Activated naive CD4-positive, alpha-beta T cell treated with anti-CD3 and anti-CD28 coated beads, Interleukin-2, amount 50 U/mL, for 72 hours (primary cell): ENCODE measurements around the gene WNK4. TPM values are rescaled to one million over a fixed set of nuclear protein-coding genes. Genes with fewer than 3 reads are reported as not detected.

Experiments used
- ATAC-seq, 2 donors: fragments of 150-1000 bp; cut with Tn5 transposase; 2 replicates each; pipeline ENCODE4 v1.10.0; 2021; ENCODE audit warnings: mild to moderate bottlenecking in 2 of 2, moderate library complexity in 2 of 2
- DNase-seq, 2 donors: peaks; one replicate each; pipeline ENCODE4 v3.0.0; 2021 to 2022; ENCODE audit warnings: low spot score in 2 of 2
- H3K27ac Mint-ChIP-seq, 2 donors: one replicate each; pipeline ENCODE4 v1.8.0; 2022; ENCODE audit warnings: mild to moderate bottlenecking in 2 of 2, mixed read lengths in 2 of 2
- H3K36me3 Mint-ChIP-seq, 2 donors: one replicate each; pipeline ENCODE4 v1.8.0; 2022; ENCODE audit warnings: mixed read lengths in 2 of 2
- H3K9me3 Mint-ChIP-seq, 2 donors: one replicate each; pipeline ENCODE4 v1.8.0; 2022; ENCODE audit warnings: mixed read lengths in 2 of 2
- total RNA-seq, 2 donors: library from RNA; stranded (reverse); gene quantifications; one replicate each; pipeline ENCODE4 v1.2.3, GENCODE V29; 2022

The WNK4 gene
- total RNA-seq, 2 donors from 2014 or later, result 0.56 to 1.7 TPM

DNA sequence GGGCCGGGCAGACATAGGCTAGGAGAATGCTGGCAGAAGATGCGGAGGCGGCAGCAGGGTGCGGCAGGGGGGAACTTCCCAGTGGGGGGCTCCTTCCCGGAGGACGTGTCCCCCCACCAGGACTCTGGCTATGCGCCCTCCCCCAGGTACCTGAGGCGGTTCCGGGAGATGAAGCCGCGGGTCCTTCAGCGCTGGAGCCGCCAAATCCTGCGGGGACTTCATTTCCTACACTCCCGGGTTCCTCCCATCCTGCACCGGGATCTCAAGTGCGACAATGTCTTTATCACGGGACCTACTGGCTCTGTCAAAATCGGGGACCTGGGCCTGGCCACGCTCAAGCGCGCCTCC, 3.4 kb downstream of the WNK4 start:
- Mint-ChIP-seq H3K27ac (no peak overlapping the region), H3K9me3 (no peaks in the 10 kb centered on the region), H3K36me3 (peaks cover 6 to 22% of the 10 kb centered on the region in 2 donors)
- no peak for ATAC-seq
- DNase-seq, result no peak

DNA sequence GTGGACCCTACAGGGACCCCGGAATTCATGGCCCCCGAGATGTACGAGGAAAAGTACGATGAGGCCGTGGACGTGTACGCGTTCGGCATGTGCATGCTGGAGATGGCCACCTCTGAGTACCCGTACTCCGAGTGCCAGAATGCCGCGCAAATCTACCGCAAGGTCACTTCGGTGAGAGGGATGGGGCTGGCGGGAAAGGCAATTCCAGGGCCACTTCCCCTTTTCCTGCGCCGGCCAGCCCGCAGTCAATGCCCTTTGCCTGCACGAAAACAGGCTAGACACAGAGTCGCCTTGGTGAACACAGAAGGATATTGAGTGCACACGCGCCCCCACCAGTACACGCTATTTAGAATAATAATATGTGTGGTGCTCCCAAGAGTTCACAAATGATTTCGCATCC, 4.0 kb downstream of the WNK4 start:
- no peak for ATAC-seq
- DNase-seq, result no peak
- Mint-ChIP-seq H3K9me3 (no peaks in the 10 kb centered on the region), H3K36me3 (peaks cover 6 to 17% of the 10 kb centered on the region in 2 donors), H3K27ac (no peak overlapping the region)

DNA sequence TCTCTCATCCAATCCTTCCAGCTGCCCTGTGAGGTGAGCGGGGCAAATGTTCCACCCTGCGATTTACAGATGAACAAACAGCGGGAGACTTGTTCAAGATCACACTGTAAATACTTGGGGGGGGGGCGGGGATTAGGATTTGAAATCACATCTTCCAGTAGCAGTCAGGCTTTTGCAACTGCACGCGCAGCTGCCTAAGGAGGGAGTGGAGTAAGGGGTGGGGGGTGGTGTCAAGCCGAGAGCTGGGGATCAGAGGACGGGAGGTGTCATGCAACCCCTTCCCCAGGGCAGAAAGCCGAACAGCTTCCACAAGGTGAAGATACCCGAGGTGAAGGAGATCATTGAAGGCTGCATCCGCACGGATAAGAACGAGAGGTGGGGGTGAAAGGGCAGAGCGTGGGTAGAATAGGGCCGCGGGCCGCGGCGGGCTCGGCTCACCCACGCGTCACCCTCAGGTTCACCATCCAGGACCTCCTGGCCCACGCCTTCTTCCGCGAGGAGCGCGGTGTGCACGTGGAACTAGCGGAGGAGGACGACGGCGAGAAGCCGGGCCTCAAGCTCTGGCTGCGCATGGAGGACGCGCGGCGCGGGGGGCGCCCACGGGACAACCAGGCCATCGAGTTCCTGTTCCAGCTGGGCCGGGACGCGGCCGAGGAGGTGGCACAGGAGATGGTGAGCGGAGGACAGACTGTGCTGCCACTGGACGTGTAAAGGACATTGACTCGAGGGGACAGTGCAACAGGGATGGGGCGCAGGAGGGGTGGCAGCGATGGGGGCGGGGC, 4.6 kb downstream of the WNK4 start:
- Mint-ChIP-seq H3K27ac (no peak overlapping the region), H3K36me3 (peaks cover 6 to 14% of the 10 kb centered on the region in 2 donors), H3K9me3 (no peaks in the 10 kb centered on the region)
- ATAC-seq (no peak), DNase-seq (peak in 1 of 2 donors; percentile 50)

DNA sequence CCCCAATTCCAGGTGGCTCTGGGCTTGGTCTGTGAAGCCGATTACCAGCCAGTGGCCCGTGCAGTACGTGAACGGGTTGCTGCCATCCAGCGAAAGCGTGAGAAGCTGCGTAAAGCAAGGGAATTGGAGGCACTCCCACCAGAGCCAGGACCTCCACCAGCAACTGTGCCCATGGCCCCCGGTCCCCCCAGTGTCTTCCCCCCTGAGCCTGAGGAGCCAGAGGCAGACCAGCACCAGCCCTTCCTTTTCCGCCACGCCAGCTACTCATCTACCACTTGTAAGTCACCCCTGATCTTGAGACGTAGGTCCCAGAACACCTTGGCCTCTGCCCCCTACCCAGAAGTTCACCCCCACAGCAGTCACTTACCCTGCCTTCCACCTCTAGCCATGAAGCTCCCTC, 6.9 kb downstream of the WNK4 start:
- ATAC-seq, result no peak
- DNase-seq, result no peak
- no peak overlapping the region for H3K27ac Mint-ChIP-seq
- peaks cover 6 to 14% of the 10 kb centered on the region in 2 donors for H3K36me3 Mint-ChIP-seq
- no peaks in the 10 kb centered on the region for H3K9me3 Mint-ChIP-seq

DNA sequence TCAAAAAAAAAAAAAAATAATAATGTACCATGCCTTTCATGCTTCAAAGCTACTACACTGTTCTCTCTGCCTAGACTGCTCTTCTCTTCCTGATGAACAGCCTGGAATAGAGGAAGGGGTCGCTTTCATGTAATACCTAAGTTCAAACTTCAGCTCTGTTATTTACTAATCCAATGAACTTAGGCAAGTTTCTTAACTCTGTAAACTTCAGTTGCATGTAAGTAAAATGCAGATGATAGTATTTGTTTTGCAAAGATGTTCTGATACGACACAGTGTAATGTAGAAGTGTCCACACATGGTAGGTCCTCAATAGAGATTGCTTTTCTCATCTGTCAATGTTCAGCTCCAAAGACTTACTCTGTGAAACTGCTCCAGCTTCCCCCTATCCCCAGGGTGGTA, 11.5 kb downstream of the WNK4 start:
- Mint-ChIP-seq H3K27ac (no peak overlapping the region), H3K36me3 (no peaks in the 10 kb centered on the region), H3K9me3 (no peaks in the 10 kb centered on the region)
- DNase-seq, result no peak
- no peak for ATAC-seq

DNA sequence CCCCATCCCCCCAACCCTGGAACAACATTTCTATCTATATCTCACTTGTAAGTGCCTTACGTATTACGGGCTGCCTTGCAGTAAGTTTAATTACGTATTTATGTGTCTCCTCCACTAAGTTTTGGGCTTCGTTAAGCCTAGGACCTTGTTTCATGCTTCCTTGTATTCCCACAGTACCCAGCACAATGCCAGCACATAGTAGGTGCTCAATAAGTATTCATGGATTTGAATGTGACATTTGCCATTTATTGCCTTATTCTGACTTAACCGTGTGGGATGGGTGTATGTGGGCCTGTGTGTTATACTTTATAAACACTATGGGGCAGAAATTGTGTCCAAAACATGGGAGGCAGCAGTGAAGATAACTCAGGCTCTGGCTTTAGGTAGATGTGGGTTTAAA, 12.1 kb downstream of the WNK4 start:
- ATAC-seq, result no peak
- no peaks in the 10 kb centered on the region for H3K9me3 Mint-ChIP-seq
- no peak overlapping the region for H3K27ac Mint-ChIP-seq
- no peaks in the 10 kb centered on the region for H3K36me3 Mint-ChIP-seq
- DNase-seq, result no peak

DNA sequence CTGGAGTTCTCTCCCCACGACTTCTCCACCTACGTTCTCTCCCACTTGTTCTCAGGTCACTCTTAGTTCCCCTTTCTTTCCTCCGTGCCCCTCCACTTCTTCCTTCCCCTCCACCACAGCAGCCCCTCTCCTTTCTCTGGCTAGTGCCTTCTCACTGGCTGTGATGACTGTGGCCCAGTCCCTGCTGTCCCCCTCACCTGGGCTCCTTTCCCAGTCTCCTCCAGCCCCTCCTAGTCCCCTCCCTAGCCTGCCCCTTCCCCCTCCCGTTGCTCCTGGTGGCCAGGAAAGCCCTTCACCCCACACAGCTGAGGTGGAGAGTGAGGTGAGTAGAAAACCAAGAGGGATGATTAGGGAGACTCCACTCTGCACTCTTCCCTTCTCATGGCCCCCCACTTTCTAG, 14.7 kb downstream of the WNK4 start:
- H3K27ac Mint-ChIP-seq, result peak overlapping the region in 1 of 2 donors; percentile 51
- ATAC-seq (no peak), DNase-seq (no peak)
- peaks cover 4% of the 10 kb centered on the region in 2 donors for H3K9me3 Mint-ChIP-seq
- H3K36me3 Mint-ChIP-seq, result peaks cover 8% of the 10 kb centered on the region in 2 donors

DNA sequence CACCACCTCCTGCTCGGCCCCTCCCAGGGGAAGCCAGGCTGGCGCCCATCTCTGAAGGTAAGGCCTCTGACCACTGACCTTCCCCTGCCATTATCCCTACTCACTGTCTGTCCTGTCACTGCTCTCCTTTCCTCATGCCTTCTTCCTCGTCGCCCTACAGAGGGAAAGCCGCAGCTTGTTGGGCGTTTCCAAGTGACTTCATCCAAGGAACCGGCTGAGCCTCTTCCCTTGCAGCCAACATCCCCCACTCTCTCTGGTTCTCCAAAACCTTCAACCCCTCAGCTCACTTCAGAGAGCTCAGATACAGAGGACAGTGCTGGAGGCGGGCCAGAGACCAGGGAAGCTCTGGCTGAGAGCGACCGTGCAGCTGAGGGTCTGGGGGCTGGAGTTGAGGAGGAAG, 15.1 kb downstream of the WNK4 start:
- H3K27ac Mint-ChIP-seq, result no peak overlapping the region

DNA sequence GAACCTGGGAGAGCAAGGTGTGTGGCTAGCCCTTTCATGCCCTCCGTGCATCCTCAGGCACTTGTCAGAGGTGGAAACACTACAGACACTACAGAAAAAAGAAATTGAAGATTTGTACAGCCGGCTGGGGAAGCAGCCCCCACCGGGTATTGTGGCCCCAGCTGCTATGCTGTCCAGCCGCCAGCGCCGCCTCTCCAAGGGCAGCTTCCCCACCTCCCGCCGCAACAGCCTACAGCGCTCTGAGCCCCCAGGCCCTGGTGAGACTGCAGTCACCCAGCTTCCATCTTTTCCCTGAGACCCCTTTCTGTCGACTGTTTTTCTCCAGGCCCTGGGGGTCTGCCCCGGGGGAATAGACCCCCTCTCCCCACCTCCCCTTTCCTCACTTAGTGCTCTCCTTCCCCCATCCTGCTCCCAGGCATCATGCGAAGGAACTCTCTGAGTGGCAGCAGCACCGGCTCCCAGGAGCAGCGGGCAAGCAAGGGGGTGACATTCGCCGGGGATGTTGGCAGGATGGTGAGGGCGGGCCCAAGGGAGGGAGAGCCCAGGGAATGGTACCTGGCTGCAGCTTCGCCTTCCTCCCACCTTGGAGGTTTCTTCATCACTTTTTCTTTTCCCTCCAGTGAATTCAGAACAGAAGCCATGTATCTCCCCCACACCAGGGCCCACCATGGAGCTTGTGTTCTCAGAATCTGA, 15.8 kb downstream of the WNK4 start:
- H3K27ac Mint-ChIP-seq, result no peak overlapping the region
- ATAC-seq (no peak), DNase-seq (peak in 1 of 2 donors; percentile 18)
- H3K9me3 Mint-ChIP-seq, result peaks cover 4% of the 10 kb centered on the region in 2 donors
- H3K36me3 Mint-ChIP-seq, result peaks cover 8% of the 10 kb centered on the region in 2 donors

More for the DNA sequence above, 15.1 kb downstream of the WNK4 start:
- DNase-seq (no peak), ATAC-seq (no peak)
- Mint-ChIP-seq H3K9me3 (peaks cover 4% of the 10 kb centered on the region in 2 donors), H3K36me3 (peaks cover 8% of the 10 kb centered on the region in 2 donors)

DNA sequence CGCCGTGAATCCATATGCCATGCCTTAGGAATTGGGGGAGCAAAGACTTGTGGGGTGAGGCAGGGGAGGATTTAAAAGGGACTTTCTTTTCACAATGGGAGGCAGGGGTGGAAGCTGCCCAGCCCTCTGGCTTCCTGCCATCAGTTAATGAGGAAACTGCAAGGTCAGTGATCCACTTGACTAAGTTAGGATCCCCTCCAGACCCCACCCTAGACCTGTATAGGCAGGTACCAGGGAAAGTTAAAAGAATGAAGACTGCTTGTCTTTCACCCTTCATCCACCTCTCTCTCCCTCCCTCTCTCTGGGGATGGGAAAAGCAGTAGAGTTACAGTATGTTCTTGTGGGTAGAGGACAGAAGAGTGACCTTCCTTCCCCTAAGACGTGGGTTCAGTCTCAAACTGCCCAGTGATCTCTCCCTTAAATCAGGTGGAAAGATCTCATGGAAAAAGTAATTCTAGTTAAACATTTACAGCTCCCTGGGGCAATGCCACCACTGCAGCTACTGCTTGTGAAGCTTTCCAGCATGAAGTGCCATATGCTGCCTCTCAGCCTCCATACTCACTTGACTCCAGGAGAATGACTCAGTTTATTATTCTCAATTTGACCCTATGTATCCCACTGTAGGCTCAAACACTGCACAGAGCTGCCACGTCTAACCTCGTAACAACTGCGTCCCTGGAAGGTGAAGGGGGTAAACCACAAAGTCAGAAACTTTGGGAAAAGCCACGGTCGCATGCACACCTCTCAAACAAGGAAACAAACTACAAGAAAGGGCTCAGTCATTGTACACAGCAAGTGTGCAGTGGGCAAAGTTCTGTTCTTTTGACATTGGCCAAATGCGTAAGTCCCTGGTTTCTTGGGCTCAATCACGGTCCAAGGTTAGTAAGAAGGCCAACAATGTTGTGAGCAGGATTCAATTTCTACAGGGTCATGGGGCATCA, 16.9 kb downstream of the WNK4 start:
- peaks cover 8% of the 10 kb centered on the region in 2 donors for H3K36me3 Mint-ChIP-seq
- no peak for DNase-seq
- peaks cover 4% of the 10 kb centered on the region in 2 donors for H3K9me3 Mint-ChIP-seq
- no peak for ATAC-seq
- H3K27ac Mint-ChIP-seq, result no peak overlapping the region

DNA sequence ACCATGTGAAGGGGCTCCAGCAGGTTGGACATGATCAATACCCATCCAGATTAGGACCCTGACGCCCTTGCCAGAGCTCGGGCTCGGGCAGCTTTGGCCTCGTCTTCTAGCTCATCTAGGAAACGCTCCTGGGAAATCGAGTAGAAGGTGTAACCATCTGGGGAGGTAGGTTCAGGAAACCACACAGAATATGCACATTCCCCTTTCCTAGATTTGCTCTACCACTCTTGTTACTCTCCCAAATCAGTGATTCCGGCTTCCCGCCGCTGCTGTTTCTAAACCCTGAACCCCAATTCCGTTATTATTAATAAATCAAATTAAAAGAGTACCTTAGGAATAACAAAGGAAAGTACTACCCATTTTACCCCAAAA, 17.6 kb downstream of the WNK4 start:
- H3K9me3 Mint-ChIP-seq, result peaks cover 4% of the 10 kb centered on the region in 2 donors
- ATAC-seq (no peak), DNase-seq (no peak)
- H3K36me3 Mint-ChIP-seq, result peaks cover 8% of the 10 kb centered on the region in 2 donors
- H3K27ac Mint-ChIP-seq, result peak overlapping the region; percentile 81 to 94

DNA sequence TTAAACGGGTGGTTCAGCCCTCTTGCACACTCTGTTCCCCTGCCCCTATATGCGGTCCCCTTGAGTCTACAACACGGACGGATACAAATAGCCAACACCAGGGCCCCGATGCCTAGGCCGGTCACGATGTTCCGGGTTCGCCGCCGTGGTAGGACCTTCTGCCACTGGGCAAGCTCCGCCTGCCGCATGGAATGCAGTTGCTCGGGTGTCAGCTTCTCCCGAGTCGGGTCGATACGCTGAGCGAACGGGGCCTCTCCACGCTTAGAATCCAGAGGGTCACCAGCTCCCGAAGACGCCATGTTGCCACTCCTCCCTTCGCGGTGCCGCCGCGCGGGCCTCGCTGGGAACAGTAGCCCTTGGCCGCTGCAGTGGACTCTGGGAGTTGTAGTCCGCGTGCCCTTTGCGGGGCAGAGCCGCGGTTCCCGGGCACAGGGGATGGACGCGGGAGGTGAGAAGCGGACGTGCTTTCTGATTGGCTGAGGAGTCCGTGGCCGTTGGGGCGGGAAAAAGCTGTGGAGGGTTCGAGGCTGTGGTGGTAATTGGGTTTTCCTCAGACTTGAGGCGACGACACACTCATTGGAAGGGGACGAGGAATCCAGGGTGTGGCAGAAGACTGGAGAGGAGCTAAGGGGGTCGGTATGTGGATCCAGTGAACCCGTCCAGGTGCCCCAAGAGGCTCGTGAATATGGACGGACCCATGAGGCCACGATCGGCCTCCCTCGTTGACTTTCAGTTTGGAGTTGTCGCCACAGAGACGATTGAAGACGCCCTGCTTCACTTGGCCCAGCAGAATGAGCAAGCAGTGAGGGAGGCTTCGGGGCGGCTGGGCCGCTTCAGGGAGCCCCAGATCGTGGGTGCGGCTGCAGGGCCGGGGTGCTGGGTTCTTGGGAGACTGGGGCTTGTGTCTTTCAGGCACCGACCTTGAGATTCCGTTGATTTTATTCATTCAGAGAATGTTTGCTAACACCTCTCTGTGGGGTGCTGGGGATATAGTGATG, 18.3 kb downstream of the WNK4 start, which contains the start of the genes CNTD1 and COA3:
CNTD1 (plus strand) TSS at position 479 of the 998 bp plus-strand sequence; CDS start at position 686, 207 bp downstream.
COA3 (minus strand) TSS at position 322 of the 998 bp plus-strand sequence; CDS start at position 299, 23 bp downstream.
- DNase-seq, result peak; percentile 75 to 86
- peak; percentile 96 to 100 for ATAC-seq

DNA sequence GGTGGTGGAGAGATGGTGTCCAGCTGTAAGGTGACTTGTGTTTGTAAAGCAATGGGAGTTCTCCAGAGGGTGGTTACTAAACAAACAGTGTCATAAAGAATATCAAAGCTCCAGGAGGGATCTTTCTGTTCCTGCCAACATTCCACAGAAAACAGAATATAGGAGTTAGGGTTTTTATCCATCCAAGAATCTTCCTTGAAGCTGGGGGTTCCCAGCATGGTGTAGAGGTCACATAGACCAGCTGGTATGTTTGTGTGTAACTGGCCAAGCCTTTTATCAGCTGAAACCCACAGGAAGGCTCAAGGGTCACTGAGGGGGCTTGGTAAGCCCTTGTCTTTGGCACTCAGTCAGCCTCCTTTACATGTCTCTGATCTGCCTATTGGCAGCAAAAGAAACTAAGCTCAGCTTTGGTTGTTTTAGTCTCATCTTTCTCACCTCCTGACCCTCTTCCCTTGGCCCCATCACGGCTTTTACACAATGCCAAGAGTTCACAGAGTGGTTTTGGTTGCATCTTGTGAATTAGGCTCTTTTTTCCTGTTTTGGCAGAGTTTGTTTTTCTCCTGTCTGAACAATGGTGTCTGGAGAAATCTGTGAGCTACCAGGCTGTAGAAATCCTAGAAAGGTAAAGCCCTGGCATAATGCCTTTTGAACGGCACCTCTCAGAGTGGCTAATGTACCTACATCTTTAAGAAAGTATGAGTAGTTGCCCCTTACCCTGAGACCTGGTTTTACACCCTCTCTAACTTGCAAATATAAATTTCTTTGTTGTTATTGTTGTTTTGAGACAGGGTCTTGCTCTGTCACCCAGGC, 22.9 kb downstream of the WNK4 start:
- peaks cover 4% of the 10 kb centered on the region in 2 donors for H3K9me3 Mint-ChIP-seq
- no peak for DNase-seq
- ATAC-seq, result no peak
- peaks cover 7% of the 10 kb centered on the region in 2 donors for H3K36me3 Mint-ChIP-seq
- H3K27ac Mint-ChIP-seq, result no peak overlapping the region

More for the DNA sequence above, 18.3 kb downstream of the WNK4 start, which contains the start of the genes CNTD1 and COA3:
- H3K36me3 Mint-ChIP-seq, result peaks cover 8% of the 10 kb centered on the region in 2 donors
- peaks cover 4% of the 10 kb centered on the region in 2 donors for H3K9me3 Mint-ChIP-seq
- peak within 1 kb of the TSS; percentile 81 to 94 for H3K27ac Mint-ChIP-seq

DNA sequence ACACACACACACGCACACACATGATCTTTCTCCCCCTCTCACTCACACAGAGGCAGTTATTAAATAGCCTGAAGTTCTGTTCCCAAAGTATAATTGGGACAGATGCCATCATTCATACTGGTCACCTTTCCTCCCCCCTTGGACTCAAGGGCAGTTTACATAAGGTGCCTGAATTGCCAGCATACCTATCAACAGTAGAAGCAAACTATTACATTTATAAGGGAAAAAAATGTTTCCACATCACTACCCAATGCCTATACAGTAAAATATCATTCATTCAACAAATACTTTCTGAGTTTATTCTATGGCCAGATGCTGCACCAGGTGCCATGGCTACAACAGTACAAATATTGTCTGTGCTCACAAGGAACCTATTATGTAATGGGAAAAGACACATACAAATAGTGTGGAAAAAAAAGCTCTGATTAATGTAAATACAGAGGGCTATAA, 24.5 kb downstream of the WNK4 start:
- no peak for DNase-seq
- Mint-ChIP-seq H3K9me3 (no peaks in the 10 kb centered on the region), H3K27ac (no peak overlapping the region), H3K36me3 (no peaks in the 10 kb centered on the region)
- no peak for ATAC-seq

DNA sequence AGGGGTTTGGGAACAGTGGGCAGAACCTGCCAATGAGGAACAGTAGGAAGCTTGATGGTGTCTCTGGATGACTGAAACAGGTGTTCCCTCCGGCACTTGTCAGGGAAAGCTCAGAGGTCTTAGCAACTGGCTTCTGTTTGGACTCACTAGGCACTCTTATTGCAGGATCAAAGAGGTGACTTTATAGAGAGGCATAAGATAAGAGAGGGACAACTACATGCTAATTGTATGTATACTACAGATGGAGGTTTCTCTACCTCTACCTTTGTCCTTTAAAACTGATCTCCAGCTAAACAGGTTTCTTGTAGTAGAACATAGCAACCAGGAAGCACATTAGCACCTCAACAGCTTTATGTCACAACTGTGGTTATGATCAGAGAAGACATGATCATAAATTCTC, 25.8 kb downstream of the WNK4 start:
- H3K36me3 Mint-ChIP-seq, result no peaks in the 10 kb centered on the region
- H3K27ac Mint-ChIP-seq, result no peak overlapping the region
- ATAC-seq (no peak), DNase-seq (no peak)
- H3K9me3 Mint-ChIP-seq, result no peaks in the 10 kb centered on the region
